ENCODE results near the gene TNPO2.

The TNPO2 gene

DNA sequence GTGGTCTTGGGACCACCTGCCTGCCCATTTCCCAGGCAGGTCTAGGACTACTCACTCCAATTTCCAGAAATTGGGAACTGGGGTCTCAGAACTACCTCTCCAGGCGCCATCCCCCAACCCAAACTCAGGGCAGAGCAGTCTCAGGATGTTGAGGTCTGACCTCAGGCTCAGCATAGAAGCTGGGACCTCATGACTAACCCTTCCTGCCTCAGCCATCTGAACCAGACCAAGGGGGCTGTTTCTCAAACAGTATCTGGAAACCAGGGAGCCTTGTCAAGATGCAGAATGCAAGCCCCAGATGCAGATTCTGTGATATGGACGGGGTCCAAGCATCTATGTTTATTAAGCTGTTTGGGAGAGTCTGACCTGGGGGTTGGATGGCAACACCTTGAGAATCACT lies 28.6 kb downstream of the TNPO2 start:
- TF ChIP-seq, protein P1, sequence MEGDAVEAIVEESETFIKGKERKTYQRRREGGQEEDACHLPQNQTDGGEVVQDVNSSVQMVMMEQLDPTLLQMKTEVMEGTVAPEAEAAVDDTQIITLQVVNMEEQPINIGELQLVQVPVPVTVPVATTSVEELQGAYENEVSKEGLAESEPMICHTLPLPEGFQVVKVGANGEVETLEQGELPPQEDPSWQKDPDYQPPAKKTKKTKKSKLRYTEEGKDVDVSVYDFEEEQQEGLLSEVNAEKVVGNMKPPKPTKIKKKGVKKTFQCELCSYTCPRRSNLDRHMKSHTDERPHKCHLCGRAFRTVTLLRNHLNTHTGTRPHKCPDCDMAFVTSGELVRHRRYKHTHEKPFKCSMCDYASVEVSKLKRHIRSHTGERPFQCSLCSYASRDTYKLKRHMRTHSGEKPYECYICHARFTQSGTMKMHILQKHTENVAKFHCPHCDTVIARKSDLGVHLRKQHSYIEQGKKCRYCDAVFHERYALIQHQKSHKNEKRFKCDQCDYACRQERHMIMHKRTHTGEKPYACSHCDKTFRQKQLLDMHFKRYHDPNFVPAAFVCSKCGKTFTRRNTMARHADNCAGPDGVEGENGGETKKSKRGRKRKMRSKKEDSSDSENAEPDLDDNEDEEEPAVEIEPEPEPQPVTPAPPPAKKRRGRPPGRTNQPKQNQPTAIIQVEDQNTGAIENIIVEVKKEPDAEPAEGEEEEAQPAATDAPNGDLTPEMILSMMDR (IDR thresholded peaks at IDR 0.05; ENCODE audit: control extremely low read depth, extremely low read depth, low read depth, missing control alignments) = no peak
- ChIA-PET POLR2A (interaction anchor here (1.8 kb wide), 1 partner anchor 9 kb away, joined by 17 read pairs; no protein-coding TSS in a partner anchor), CTCF (interaction anchor here (1.0 to 2.0 kb wide), 3 partner anchors 10 to 101 kb away, joined by 3 to 6 read pairs (median 4); no protein-coding TSS in a partner anchor)
- no peak for DNase-seq (ENCODE audit: extremely low spot score)

DNA sequence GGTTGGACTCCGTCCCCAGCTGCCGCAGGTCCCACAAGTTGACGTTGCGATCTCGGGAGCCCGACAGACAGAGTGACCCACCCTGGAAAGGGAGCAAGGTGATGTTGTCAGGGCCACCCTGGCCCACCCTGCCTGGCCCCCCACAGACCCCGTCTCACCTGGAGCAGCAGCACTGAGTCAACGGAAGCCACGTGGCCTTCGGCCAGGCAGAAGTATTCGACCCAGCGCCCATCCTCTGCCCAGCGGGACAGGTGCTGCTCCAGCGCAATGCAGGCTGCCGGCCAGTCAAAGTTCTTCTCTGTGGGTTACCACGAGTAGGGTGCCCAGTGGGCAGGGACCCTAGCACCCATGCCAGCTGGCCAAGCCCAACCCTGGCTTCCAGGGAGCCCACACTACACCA lies 29.1 kb downstream of the TNPO2 start:
- POLR2A ChIA-PET = interaction anchor here (1.8 kb wide), 1 partner anchor 9 kb away, joined by 17 read pairs; no protein-coding TSS in a partner anchor
- TF ChIP-seq, protein P1 (IDR thresholded peaks at IDR 0.05; ENCODE audit: control extremely low read depth, extremely low read depth, low read depth, missing control alignments) = no peak
- no peak for DNase-seq (ENCODE audit: extremely low spot score)
- CTCF ChIA-PET = interaction anchor here (1.0 to 1.1 kb wide), 2 partner anchors 23 to 102 kb away, joined by 3 to 4 read pairs; no protein-coding TSS in a partner anchor

DNA sequence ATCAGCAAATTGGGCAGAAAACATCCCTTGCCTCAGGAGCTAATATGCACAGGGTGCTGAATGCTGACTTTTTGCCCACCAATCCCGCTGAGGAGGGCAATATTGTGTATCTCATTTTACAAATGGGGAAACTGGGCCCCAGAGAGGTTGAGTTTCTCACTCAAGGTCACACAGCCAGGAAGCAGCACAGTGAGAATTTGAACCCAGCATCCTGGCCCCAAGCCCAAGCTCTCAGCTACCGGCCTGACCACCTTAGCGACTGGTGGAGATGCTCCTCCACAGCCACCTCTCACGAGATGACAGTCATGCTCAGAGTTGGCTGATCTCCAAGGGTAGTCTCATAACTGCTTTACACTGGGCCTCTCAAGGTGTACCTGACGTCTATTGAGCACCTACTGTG lies 30.8 kb downstream of the TNPO2 start:
- POLR2A ChIA-PET = no interaction called here
- no peak for DNase-seq (ENCODE audit: extremely low spot score)
- CTCF ChIA-PET = interaction anchor here (0.8 to 1.1 kb wide), 2 partner anchors 15 to 16 kb away, joined by 3 read pairs; no protein-coding TSS in a partner anchor
- TF ChIP-seq, protein P1 (IDR thresholded peaks at IDR 0.05; ENCODE audit: control extremely low read depth, extremely low read depth, low read depth, missing control alignments) = no peak

DNA sequence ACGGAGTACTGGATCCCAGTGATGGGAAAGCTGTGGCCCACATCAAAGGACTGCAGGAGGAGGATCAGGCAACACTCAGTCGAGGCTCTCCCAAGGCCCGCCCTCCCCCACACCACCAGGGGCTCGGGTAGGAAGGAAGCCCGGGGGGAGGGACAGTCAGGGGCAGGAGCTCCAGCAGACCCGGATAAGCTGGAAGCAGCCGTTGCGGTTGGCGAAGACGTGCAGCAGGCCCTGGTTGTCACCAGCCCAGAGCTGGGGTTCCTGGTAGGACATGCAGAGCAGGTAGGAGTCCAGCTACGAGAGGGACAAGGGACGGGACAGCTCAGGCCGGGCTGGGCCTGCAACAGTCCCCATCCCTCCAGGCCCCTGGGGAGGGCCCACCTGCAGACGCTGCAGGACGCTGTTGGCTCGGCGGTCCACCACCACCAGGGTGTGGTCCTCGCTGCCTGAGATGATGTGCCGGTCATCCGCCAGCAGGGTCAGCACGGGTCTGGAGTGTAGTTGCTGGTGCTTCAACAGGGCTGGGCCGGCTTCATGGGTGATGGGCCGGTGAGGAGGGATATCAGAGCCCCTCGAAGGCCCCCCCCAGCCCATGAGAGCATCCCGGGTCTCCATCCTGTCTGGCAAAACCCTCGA lies 34.0 kb downstream of the TNPO2 start:
- TF ChIP-seq, protein P1 (IDR thresholded peaks at IDR 0.05; ENCODE audit: control extremely low read depth, extremely low read depth, low read depth, missing control alignments) = no peak
- CTCF ChIA-PET = interaction anchor here (0.9 kb wide), 1 partner anchor 12 kb away, joined by 6 read pairs; no protein-coding TSS in a partner anchor
- POLR2A ChIA-PET = no interaction called here
- DNase-seq (ENCODE audit: extremely low spot score) = no peak

DNA sequence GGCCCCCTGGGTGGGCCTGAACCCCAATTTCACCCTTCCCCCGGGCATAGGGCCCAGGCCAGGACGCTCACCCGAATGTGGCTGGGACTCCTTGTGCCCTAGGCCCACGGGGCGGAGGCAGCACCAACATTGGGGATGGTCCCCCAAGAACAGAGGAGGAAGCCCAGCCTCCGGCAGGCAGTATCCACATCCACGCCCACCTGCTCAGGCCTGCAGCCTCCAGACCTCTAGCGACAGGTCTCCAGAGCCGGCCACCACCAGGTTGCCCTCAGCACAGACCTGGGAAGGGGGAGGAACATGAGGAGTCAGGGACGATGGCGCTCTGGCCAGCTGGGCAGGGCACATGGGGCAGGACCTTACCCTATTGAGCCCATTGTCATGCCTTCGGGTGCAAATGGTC lies 34.7 kb downstream of the TNPO2 start:
- CTCF ChIA-PET = interaction anchor here (0.9 kb wide), 1 partner anchor 12 kb away, joined by 6 read pairs; no protein-coding TSS in a partner anchor

DNA sequence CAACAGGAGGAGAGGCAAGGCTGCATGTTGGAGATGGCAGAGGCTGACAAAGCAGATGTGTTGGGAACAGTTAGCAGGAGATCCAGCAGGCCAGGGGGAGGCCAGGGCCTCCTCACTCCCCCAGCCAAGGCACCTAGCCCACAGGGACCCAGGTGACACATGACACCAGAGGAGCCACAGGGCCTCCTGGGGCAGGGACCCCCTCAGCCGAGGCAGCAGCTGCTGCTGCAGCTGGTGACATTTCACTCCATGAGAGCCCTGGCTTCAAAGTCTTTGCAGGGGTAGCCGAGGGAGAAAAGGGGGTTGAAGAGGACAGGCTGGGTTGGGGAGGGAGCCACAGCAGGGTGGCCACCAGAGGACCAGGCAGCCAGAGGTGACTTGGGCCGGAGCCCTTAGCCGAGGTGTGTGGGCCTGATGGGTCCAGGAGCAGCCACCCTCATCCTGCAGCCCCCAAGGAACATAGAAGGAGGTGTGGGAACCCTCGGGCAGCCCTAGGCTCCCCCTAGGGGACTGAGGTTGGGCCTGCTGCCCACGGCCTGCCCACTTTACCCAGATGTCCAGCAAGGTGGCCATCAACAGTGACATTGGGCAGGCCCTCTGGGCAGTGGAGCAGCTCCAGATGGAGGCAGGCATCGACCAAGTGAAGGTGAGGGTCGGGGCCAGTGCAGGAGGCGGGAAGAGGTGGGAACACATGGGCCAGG lies 36.1 kb downstream of the TNPO2 start, which contains the start of gene GNG14:
Gene GNG14, plus strand, starts transcription at position 503 of the 701 bp plus-strand sequence. Its CDS starts 51 bp downstream, at position 554.
- CTCF ChIA-PET = interaction anchor here (1.7 kb wide), 1 partner anchor 10 kb away, joined by 6 read pairs; no protein-coding TSS in a partner anchor
- TF ChIP-seq, protein P1 (IDR thresholded peaks at IDR 0.05; ENCODE audit: control extremely low read depth, extremely low read depth, low read depth, missing control alignments) = no peak

More for the DNA sequence above, 34.7 kb downstream of the TNPO2 start:
- TF ChIP-seq, protein P1 (IDR thresholded peaks at IDR 0.05; ENCODE audit: control extremely low read depth, extremely low read depth, low read depth, missing control alignments) = no peak
- POLR2A ChIA-PET = no interaction called here
- no peak for DNase-seq (ENCODE audit: extremely low spot score)

More for the DNA sequence above, 36.1 kb downstream of the TNPO2 start, which contains the start of gene GNG14:
- no peak for DNase-seq (ENCODE audit: extremely low spot score)
- POLR2A ChIA-PET = no interaction called here
